CD4-positive, alpha-beta T cell treated with Interferon gamma for 1 hour (primary cell): ENCODE results near the gene DNAJC30.
"Not testable (repeated sequence)": the region's sequence is repeated elsewhere in the genome, so short reads cannot be mapped to it uniquely, and the experiment has no call there.

Source experiments
- DNase-seq: peaks from one replicate; pipeline ENCODE4 v3.0.0-alpha.2; 2020

Gene DNAJC30

DNA sequence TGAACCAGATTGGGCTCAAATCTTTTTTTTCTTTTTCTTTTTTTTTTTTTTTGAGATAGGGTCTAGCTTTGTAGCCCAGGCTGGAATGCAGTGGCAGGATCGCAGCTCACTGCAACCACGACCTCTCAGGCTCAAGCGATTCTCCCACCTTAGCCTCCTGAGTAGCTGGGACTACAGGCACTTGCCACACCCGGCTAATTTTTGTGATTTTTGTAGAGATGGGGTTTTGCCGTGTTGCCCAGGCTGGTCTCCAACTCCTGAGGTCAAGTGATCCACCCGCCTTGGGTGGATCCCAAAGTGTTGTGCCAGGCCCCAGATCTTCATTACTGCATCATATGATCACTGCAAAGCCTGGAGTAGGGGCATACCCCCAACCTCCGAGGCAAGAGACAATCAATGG, 2.8 kb downstream of the DNAJC30 start:
- DNase-seq: no peak

DNA sequence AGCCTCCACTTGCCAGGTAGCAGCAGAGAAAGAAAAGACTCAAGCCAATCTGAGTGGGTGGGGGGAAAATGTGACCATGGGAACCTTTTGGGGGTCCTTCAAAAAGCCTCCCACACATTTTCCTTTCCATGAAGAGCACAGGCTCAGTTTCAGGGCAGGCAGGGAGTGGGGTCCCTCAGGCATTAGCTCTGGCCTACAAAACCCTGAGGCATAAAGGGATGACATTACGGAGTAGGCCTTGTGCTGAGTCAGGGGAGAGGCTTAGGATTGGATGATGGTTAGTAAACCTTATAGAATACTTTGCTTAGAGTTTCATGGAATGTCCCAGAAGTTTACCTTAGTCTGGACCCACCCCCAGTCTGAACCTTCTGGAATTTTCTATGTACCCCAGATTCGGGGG, 3.5 kb downstream of the DNAJC30 start:
- no peak for DNase-seq

DNA sequence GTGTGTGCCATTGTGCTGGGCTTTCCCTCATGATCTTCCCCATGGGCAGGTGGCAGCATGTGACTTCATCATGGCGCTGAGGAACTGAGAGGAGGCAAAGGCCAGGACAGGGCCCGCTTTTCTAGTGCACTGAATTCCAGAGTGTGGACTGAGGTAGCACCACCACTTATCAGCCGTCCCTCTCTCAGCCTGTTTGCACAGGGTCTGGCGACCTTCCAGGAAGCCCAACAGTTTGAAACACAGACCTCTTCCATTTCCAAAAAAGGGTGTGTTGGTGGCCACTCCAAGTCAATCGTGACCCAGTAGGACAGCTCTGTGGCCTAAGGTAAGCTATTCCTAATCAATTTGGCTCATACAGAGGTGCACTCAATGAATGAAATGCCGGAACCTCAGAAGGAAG, 4.4 kb downstream of the DNAJC30 start:
- DNase-seq: no peak

DNA sequence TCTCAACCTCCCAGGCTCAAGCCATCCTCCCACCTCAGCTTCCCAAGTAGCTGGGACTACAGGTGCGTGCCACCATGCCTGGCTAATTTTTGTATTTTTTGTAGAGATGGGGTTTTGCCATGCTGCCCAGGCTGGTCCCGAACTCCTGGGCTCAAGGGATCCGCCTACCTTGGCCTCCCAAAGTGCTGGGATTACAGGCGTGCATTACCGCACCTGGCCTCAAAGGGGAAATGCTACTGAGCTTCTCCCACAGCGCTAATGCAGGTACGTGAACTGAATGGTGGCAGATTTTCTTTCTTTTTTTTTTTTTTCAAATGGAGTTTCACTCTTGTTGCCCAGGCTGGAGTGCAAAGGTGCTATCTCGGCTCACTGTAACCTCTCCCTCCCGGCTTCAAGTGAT, 7.2 kb downstream of the DNAJC30 start:
- not testable (repeated sequence) for DNase-seq

DNA sequence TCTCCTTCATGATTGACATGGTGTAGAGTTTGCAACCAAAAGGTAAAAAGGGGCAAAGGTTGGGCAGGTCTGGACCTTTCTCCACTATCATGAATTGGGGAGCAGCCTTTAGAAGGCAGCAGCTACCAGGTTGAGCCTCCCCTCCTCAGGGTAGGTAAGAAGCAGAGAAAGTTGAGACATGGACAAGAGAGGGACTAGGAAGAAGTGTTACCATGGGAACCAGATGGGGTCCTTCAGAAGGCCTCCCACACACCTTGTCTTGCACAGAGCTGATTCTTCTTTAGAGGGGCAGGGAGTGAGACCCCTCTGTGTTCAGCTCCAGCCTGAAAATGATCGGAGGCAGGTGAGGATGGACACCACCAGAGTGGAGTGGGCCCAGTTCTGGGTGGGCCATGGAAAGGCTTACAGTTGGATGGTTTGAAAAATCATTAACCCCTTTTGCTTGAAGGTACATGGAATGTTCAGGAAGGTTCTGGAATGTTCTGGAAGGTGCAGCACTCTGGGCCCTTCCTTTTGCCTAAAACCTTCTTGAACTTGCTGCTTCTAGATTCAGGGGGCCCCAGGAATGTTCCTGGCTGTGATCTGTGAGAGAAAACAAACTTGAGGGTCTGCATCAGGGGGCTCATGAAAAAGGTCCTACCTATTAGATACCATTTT, 8.7 kb downstream of the DNAJC30 start:
- DNase-seq: no peak

DNA sequence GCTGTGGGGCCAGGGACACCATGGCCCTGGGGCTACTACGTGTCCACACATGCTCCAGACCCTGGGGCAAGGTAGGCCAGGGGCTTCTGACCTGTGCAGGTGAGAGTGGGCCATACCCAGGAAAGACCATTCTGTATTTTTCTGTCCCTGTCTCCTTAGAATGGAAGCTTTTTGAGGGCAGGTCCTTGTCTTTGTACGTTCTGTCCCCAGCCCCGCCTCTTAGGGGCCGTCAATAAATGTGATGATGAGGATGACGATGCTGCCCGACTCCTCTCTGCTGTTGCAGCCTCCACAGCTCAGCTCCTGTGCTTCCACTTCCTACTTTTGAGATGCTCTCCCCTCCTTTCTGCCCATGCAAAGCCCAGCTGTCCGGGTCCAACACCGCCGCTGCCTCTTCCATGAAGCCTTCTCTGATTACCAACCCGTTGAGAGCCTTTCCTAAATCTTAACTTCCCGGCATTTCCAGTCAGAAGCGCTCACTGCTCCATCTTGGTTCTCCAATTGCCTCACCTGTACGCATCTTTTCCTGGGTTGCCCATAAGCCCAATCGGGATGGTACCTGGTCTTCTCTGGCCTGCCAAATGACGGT, 11.3 kb downstream of the DNAJC30 start:
- DNase-seq: no peak

DNA sequence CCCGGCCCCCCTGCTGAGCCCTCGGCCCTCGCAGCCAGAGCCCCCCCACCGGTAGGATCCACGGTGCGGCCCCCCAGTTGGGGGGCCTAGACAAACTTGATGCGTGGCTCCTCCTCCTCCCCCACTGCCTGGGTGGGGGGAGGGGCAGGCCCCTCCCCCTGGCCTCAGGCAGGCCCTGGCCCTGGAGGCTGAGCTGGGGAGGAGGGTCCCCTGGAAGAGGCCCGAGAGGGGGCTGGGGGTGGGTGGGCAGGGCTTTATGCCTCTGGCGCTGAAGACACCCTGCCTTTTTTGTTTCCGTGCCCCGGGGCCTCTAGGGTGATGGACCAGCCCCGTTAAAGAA, 12.0 kb downstream of the DNAJC30 start:
- no peak for DNase-seq

DNA sequence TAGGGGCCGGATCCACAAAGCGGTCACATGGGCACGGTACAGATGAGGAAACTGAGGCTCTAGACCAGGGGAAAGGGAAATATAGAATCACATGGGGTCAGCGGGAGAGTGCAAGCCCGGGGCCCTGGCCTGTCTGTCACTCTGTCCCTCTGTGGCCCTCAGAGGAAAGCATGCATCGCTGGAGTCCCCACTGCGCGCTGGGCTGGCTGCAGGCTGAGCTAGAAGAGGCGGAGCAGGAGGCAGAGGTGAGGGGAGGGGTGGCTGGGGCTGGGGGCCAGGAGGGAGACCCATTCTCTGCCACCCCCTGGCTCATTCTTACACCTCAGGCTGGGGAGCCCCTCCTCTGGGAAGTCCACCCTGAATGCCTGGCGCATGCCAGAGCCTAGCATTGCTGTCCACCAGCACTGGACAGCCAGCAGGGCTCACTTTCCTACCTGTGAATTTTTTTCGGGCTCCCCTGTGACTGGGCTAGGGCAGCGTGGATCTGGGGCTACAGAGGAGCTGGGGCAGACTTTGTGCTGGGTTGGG, 13.3 kb downstream of the DNAJC30 start:
- DNase-seq: no peak

DNA sequence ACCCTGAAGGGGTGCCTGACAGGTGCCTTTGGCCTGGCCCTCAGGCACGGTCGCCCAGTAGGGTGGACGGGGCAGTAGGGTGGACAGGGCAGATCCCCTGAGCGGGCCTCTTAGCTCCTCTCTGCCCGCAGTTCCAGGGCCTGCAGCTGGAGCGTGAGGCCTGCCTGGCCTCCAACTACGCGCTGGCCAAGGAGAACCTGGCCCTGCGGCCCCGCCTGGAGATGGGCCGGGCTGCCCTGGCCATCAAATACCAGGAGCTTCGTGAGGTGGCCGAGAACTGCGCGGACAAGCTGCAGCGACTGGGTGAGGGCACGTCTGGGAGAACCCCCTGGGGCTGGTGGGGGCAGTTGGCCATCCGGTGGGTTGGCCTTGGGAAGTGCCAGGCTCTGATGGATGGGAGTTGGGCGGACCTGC, 14.0 kb downstream of the DNAJC30 start:
- DNase-seq: no peak

DNA sequence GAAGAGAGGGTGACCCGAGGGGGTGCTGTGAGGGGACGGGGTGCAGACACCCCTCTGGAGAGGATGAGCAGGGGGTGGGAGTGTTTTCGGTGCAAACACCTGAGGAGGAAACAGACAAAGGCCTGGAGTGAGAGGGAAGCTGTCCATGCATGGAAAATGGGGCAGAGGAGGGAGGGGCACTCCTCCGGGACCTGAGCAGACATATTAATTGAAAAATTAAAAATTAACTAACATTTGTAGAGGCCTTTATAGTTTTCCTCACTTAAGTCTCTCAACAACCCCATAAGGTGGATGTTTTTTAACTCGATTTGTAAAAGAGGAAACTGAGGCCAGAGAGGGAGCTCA, 14.4 kb downstream of the DNAJC30 start:
- no peak for DNase-seq

DNA sequence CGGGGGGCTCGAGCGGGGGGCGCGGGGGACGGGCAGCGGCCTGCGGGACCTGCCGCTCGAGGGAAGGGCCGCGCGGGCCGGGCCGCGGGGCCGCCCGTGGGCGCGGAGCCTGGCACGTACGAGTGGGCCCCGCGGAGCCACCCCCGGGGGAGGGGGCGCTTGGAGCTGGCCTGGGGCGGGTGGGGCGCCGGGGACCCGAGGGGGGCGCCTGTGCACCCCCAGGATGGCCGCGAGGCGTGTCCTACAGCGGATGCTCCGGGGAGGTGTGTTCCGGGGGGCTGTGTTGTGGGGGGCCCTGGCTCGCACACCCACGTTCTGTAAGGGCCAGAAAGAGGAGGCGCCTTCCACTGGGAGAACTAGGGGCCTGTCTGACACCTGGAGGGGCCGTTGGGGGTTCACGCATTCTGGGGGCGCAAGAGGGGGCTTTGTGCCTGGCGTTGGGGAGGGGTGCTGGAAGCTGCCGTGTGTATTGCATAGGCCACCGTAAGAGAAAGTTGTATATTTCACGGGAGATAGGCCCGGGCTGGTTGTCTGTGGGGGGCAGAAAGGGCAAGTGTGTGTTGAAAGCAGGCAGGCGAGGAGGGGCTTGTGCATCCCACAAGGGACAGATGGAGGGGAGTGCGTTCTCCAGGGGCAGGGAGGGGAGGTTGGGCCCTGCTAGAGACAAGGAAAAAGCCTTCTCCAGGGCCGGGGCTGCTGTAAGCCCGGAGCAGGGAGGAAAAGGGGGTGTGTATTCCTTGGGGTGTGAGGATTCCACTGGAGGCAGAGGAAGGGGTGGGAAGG, 15.0 kb downstream of the DNAJC30 start:
- DNase-seq: no peak

DNA sequence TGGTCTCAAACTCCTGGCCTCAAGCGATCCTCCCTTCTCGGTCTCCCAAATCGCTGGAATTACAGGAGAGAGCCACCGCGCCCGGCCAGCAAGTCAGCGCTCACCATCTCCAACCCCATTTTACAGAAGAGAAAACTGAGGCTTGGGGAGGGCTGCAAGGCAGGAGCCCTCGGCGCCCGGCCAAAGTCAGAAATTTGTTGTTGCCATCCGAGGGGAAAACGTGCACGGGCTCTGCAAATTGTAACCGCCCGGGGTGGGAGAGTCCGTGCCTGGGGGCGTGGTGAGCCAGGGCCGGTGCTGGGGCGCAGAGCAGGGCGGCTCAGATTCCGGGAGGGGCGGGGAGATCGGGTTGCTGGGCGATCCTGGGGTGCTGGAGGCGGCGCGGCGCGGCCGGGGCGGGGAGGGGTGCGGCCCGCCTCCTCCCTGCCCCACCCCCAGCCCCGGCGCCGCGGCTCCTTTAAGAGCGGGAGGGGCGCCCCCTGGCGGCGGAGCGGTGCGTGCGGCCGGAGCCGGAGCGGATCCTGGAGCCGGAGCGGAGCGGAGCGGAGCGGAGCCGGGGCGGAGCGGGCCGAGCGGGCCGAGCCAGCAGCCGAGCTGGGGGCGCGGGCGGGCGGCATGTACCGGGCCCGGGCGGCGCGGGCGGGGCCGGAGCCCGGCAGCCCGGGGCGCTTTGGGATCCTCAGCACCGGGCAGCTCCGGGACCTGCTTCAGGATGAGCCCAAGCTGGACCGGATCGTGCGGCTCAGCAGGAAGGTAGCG, 15.7 kb downstream of the DNAJC30 start, which contains the start of gene VPS37D:
Gene VPS37D, plus strand, starts transcription at position 488 of the 759 bp plus-strand sequence. Its CDS starts 128 bp downstream, at position 616.
- DNase-seq: peak; percentile 90

DNA sequence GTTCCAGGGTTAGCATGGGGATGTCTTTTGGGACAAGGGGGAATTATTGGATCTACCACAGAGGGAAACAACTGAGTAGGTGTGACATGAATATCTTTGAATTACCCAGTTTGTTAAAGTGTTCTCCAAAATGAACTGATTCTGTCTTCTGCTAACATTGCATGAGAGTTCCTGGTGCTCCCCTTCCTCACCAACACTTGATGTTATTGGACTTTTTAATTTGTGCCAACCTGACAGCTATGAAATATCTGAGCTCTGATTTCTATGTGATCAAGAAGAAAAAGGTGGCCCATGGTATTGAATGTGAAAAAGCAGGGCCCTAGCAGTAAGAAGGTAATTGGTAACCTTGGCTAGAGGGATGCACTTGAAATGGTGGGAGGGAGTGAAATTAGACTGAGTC, 20.2 kb downstream of the DNAJC30 start:
- no peak for DNase-seq

DNA sequence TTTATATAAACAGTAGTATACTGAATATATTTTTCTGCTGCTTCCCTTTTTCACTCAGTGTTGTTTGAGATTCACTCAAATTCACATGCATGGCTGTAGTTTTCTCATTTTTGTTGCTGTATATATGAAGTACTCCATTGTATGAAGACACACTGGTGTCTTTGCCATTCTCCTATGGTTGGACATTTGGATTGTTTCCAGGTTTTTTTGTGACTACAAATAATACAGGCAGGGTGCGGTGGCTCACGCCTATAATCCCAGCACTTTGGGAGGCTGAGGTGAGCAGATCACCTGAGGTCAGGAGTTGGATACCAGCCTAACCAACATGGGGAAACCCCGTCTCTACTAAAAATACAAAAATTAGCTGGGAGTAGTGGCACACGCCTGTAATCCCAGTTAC, 22.7 kb downstream of the DNAJC30 start:
- not testable (repeated sequence) for DNase-seq

DNA sequence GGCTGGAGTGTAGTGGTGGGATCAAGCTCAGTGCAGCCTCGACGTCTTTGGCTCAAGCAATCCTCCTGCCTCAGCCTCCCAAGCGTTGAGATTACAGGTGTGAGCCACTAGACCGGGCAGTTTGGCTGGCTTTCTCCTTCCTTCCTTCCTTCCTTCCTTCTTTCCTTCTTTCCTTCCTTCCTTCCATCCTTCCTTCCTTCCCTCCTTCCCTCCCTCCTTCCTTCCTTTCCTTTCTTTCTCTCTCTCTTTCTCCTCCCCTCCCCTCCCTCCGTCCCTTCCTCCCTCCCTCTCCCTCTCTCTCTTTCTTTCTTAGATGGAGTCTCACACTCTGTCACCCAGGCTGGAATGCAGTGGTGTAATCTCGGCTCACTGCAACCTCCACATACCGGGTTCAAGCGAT, 23.3 kb downstream of the DNAJC30 start:
- no peak for DNase-seq

DNA sequence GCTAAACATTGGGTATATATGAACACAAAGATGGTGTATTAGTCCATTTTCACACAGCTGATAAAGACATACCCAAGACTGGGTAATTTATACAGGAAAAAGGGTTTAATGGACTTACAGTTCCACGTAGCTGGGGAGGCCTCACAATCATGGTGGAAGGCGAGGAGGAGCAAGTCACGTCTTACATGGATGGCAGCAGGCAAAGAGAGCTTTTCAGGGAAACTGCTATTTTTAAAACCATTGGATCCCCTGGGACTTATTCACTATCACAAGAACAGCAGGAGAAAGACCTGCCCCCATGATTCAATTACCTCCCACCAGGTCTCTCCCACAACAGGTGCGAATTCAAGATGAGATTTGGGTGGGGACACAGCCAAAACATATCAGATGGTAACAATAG, 27.9 kb downstream of the DNAJC30 start:
- DNase-seq: not testable (repeated sequence)

DNA sequence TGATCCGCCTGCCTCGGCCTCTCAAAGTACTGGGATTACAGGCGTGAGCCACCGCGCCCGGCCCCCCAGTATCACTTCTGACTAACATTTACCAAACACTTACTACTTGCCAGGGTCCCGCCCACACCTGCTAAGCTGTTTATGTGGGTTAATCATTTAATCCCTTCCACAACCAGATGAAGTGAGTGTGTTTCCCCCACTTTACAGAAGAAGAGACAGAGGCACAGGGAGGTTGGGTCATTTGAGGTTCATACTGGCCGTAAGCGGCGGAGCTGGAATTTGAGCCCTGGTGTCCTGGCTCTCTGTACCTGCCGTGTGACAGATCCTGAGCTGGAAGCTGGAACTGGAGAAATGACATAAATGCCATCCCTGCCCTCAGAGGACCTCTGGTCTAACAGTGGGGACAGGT, 30.7 kb downstream of the DNAJC30 start:
- DNase-seq: no peak

DNA sequence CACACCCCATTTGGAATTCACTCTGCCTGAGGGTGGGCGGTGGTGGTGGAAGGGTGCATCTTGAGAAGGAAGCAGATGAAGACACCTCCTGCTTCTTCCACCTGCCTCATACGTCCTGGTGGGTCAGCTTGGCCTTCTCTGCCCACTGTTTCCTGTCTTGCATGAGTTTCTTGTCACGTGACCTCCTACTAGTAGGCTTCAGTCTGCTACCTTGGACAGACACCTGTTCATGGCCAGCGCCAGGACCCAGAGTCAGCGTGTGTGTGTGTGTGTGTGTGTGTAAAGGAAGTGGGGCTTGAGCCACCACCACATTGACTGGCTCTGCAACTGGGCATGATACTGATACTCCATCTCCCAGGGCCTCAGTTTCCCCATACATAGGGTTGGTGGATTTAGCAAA, 32.7 kb downstream of the DNAJC30 start:
- no peak for DNase-seq

DNA sequence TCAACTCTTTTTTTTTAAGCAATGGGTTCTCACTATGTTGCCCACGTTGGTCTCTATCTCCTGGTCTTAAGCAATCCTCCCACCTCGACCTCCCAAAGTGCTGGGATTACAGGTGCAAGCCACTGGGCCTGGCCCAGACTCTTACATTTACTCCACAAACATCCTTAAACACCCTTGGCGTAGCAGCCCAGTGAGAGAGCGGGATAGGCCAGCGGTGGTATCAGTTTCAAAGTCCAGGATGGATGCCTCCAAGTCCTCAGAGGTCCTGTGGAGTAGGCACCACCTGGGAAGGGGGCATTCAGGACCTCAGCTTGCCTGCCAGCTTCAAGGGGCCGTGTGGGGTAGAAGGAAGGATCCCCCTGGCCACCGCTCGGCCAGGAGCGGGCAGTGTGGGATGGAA, 33.7 kb downstream of the DNAJC30 start:
- no peak for DNase-seq

DNA sequence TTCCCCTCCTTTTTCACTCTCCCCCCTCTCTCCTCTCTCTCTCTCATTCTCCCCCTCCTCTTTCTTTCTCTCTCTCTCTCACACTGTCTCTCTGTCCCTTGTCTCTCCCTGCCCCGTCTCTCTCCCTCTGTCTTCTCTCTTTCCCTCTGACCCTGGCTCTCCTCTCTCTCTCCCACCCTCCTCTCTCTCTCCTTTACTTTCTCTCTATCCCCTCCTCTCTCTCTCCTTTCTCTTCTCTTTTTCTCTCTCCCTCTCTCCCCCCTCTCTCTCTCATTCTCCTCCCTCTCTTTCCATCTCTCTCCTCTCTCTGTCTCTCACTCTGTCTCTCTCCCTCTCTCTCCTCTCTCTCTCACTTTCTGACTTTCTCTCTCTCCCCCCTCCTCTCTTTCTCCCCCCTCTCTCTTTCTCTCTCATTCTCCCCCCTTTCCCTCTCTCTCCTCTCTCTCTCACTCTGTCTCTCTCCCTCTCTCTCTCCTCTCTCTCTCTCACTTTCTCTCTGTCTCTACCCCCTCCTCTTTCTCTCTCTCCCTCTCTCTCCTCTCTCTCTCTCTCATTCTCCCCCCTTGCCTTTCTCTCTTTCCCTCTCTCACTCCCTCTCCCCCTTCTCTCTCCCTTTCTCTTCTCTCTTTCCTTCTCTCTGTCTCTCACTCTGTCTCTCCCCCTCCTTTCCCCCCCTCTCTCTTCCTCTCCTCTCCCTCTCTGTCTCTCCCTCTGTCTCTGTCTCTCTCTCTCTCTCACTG, 34.5 kb downstream of the DNAJC30 start:
- no peak for DNase-seq

DNA sequence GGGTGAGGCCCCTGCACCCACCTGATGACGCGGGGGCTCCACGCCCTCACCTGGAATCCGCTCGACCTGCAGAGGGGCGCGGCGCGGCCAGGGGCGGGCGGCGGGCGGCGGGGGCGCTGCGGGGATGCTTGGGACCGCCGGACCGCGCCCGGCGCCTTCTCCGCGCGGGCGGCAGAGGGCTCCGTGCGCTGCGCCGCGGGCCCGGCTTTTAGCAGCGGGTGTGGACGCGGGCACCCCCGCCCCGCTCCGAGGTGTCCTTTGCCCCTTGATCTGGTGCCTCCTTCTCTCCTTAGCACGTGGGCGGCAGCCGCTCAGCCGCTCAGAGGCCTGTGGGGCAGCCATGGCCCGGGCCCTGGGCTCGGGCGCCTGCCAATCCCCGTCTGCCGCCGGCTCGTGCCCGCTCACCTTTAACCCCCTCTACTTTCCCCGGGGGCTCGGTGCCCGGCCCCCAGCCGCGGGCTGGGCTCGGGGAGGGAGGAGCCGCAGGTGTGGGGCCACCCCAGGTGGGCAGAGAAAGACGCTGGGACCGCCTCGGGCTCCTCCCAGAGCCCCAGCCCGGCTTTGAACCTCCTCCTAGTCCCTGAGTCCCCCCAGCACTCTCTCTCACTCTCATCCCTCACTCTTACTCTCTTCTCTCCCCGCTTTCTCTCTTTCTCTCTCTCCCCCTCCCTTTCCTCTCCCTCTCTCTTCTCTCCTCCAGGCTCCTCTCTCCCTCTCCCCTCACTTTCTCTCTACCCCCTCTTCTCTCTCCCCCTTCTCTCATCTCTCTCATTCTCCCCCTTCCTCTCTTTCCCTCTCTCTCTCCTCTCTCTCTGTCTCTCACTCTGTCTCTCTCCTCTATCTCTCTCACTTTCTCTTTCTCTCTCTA, 35.3 kb downstream of the DNAJC30 start:
- peak; percentile 22 for DNase-seq
